GM18517 (cell line): ENCODE measurements around the gene A1BG.

Experiments used
- ATAC-seq: cut with Tn5 transposase; IDR thresholded peaks from one replicate; pipeline ENCODE4 v1.9.1; 2021; ENCODE audit warnings: mild to moderate bottlenecking, moderate library complexity; ENCODE audit not compliant: unreplicated experiment

A1BG gene

GRCh38 chr19:58305065-58305931 lies 48.0 kb downstream of the A1BG start, which contains the start of gene ERVK3-1:
Gene ERVK3-1, plus strand, starts transcription at chr19:58305377. Its CDS starts 6,792 bp downstream, at chr19:58312169.
- ATAC-seq: peak; percentile 92

GRCh38 chr19:58304748-58305064 lies 48.6 kb downstream of the A1BG start:
- no peak for ATAC-seq

GRCh38 chr19:58304255-58304654 lies 49.0 kb downstream of the A1BG start:
- no peak for ATAC-seq

GRCh38 chr19:58300620-58301019 lies 52.7 kb downstream of the A1BG start:
- ATAC-seq: no peak

- ATAC-seq: no peak
Observed at GRCh38 chr19:58296104-58296503, 57.2 kb downstream of the A1BG start.
